SU-DHL-6 (cell line): ENCODE measurements around the gene UBQLN3.

Source experiments
- H2AFZ ChIP-seq: fragments of 200-600 bp; sonication (generic); 2 replicates; pipeline ENCODE4 v1.6.1; 2014; ENCODE audit warnings: low read depth, mild to moderate bottlenecking, moderate library complexity, mixed read lengths, antibody characterized with exemption, low read length; ENCODE audit not compliant: severe bottlenecking
- H3F3A ChIP-seq: fragments of 200-600 bp; shearing (Covaris generic); 2 replicates; pipeline ENCODE4 v1.6.0; 2016; ENCODE audit warnings: antibody characterized with exemption, mild to moderate bottlenecking; ENCODE audit not compliant: insufficient read depth
- H3K27ac ChIP-seq: fragments of 200-600 bp; sonication (generic); 2 replicates; pipeline ENCODE4 v1.5.1; 2016; ENCODE audit warnings: low read depth, mild to moderate bottlenecking, low read length, moderate library complexity, mixed read lengths
- H3K27me3 ChIP-seq: fragments of 200-600 bp; sonication (generic), shearing (Covaris generic); 2 replicates; pipeline ENCODE4 v1.6.0; 2014; ENCODE audit warnings: mild to moderate bottlenecking, low read length
- H3K36me3 ChIP-seq: fragments of 200-600 bp; sonication (generic); 2 replicates; pipeline ENCODE4 v1.6.1; 2014; ENCODE audit warnings: mild to moderate bottlenecking, low read length, mixed read lengths
- H3K4me2 ChIP-seq: fragments of 300-600, 200-600 bp; shearing (Covaris generic), sonication (generic); 2 replicates; pipeline ENCODE4 v1.6.0; 2014; ENCODE audit warnings: low read length, low read depth, mild to moderate bottlenecking; ENCODE audit not compliant: poor library complexity, severe bottlenecking
- H3K4me3 ChIP-seq: fragments of 200-600 bp; sonication (generic); 2 replicates; pipeline ENCODE4 v1.5.1; 2014; ENCODE audit warnings: antibody characterized with exemption, low read length, mild to moderate bottlenecking, mixed read lengths; ENCODE audit not compliant: insufficient read depth, poor library complexity, severe bottlenecking
- H3K79me2 ChIP-seq: fragments of 200-600 bp; sonication (generic); 2 replicates; pipeline ENCODE4 v1.6.1; 2014; ENCODE audit warnings: mild to moderate bottlenecking, low read length, moderate library complexity; ENCODE audit not compliant: insufficient read depth
- H3K9ac ChIP-seq: fragments of 200-600 bp; sonication (generic); 2 replicates; pipeline ENCODE4 v1.7.0; 2014; ENCODE audit warnings: mild to moderate bottlenecking, low read length
- H3K9me2 ChIP-seq: fragments of 200-600 bp; sonication (generic); replicated peaks from 2 replicates; pipeline ENCODE4 v1.6.1; 2014; ENCODE audit warnings: low read length; ENCODE audit not compliant: insufficient read depth
- H3K9me3 ChIP-seq: fragments of 200-600 bp; sonication (generic); 2 replicates; pipeline ENCODE4 v1.6.1; 2014; ENCODE audit warnings: low read length, mixed read lengths; ENCODE audit not compliant: insufficient read depth
- H4K20me1 ChIP-seq: fragments of 200-600 bp; sonication (generic); 2 replicates; pipeline ENCODE4 v1.6.1; 2014; ENCODE audit warnings: low read depth, mild to moderate bottlenecking, antibody characterized with exemption, low read length, moderate library complexity, mixed read lengths
- CTCF ChIP-seq: fragments of 200-600 bp; sonication (generic); IDR thresholded peaks from one replicate; pipeline ENCODE4 v1.5.1; 2017; ENCODE audit warnings: antibody characterized with exemption, mild to moderate bottlenecking, low read length, moderate library complexity; ENCODE audit not compliant: insufficient read depth, poor library complexity, severe bottlenecking
- EZH2phosphoT487 ChIP-seq: fragments of 200-600 bp; sonication (generic), shearing (Covaris generic); conservative IDR thresholded peaks from 2 replicates; pipeline ENCODE4 v1.6.1; 2018; ENCODE audit warnings: mild to moderate bottlenecking, antibody characterized with exemption, low read length, moderate library complexity, mixed read lengths

Gene UBQLN3

GRCh38 chr11:5500393-5500801 lies 9.4 kb downstream of the UBQLN3 start:
- TF ChIP-seq EZH2phosphoT487: no peak
- no peak for TF ChIP-seq CTCF
- H3K36me3 ChIP-seq: no peaks in the 10 kb centered on the region
- H3K9ac ChIP-seq: no peak overlapping the region
- H3K79me2 ChIP-seq: no peaks in the 10 kb centered on the region
- no peaks in the 10 kb centered on the region for H3F3A ChIP-seq
- H2AFZ ChIP-seq: no peak overlapping the region
- H3K27me3 ChIP-seq: no peaks in the 10 kb centered on the region
- H3K4me3 ChIP-seq: no peak overlapping the region
- no peaks in the 10 kb centered on the region for H3K9me3 ChIP-seq
- H3K4me2 ChIP-seq: no peak overlapping the region
- H3K9me2 ChIP-seq: no peaks in the 10 kb centered on the region
- H4K20me1 ChIP-seq: no peaks in the 10 kb centered on the region
- H3K27ac ChIP-seq: no peak overlapping the region

GRCh38 chr11:5499671-5500070 lies 10.1 kb downstream of the UBQLN3 start:
- Histone ChIP-seq H3K27ac (no peak overlapping the region), H4K20me1 (no peaks in the 10 kb centered on the region), H3K79me2 (no peaks in the 10 kb centered on the region), H3K4me3 (no peak overlapping the region), H3K9me2 (no peaks in the 10 kb centered on the region), H3K27me3 (no peaks in the 10 kb centered on the region), H3K36me3 (no peaks in the 10 kb centered on the region), H3F3A (no peaks in the 10 kb centered on the region), H3K9ac (no peak overlapping the region), H2AFZ (no peak overlapping the region), H3K9me3 (no peaks in the 10 kb centered on the region), H3K4me2 (no peak overlapping the region)
- TF ChIP-seq EZH2phosphoT487 (no peak), CTCF (no peak)

- Histone ChIP-seq H3K4me2 (no peak overlapping the region), H3K27ac (no peak overlapping the region), H3K9me2 (no peaks in the 10 kb centered on the region), H3K27me3 (no peaks in the 10 kb centered on the region), H4K20me1 (no peaks in the 10 kb centered on the region), H3K9ac (no peak overlapping the region), H3K79me2 (no peaks in the 10 kb centered on the region), H3K36me3 (no peaks in the 10 kb centered on the region), H2AFZ (no peak overlapping the region), H3K4me3 (no peak overlapping the region), H3K9me3 (no peaks in the 10 kb centered on the region), H3F3A (no peaks in the 10 kb centered on the region)
- TF ChIP-seq EZH2phosphoT487 (no peak), CTCF (no peak)
Measured at GRCh38 chr11:5489576-5490357, 20.0 kb downstream of the UBQLN3 start.
